Measurements from ENCODE around the gene S100B.

GRCh38 chr21:46569081-46569480, 35.8 kb downstream of the S100B start:
- TF ChIP-seq CTCF (IDR thresholded peaks at IDR 0.05; ENCODE audit: control extremely low read depth in 1 of 3, insufficient read depth in 1 of 3, low read depth in 1 of 3, low read length in 3 of 3): no peak
- TF ChIP-seq SP2 (IDR thresholded peaks at IDR 0.05; ENCODE audit: low read length): no peak
- TF ChIP-seq GABPA (IDR thresholded peaks at IDR 0.05; ENCODE audit: borderline replicate concordance, insufficient read depth, low read length): no peak
- no peak for TF ChIP-seq POLR2A (IDR thresholded peaks at IDR 0.05; ENCODE audit: control extremely low read depth in 1 of 2, low read depth in 2 of 2, low read length in 2 of 2)
- no peak for TF ChIP-seq RBBP5 (IDR thresholded peaks at IDR 0.05; ENCODE audit: borderline replicate concordance, low read depth, low read length)

All from H1 (cell line).